Ramos (cell line): ENCODE measurements around the gene CHRNA9.

Source experiments
- in situ Hi-C: fragments of 300-500 bp; cut with MboI; formaldehyde crosslinking; loops from one replicate; pipeline ENCODE4 v1.14.3; 2022; ENCODE audit warnings: low sequenced_read_pairs; ENCODE audit not compliant: unreplicated experiment

CHRNA9 gene

GRCh38 chr4:40331101-40331745 is 3.9 kb upstream of the CHRNA9 start:
- in situ Hi-C loops: loop anchor here (25.0 kb wide), 1 partner anchor 644 kb away; the partner anchor contains the start of gene UBE2K

DNA sequence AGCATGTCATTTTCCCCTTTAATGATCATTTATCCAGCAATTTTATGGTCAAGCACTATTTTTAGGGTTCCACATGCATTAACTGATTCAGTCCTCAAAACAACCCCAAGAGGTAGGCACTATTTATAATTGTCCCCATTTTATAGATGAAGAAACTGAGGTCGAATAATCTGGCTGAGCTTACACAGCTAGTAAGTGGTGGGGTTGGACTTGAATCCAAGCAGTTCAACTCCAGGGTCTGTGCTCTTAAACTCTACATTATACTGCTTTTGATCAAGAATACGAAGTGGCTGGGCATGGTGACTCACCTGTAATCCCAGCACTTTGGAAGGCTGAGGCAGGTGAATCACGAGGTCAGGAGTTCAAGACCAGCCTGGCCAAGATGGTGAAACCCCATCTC is 3.2 kb upstream of the CHRNA9 start:
- in situ Hi-C loops: loop anchor here (25.0 kb wide), 1 partner anchor 645 kb away; the partner anchor contains the start of gene UBE2K

DNA sequence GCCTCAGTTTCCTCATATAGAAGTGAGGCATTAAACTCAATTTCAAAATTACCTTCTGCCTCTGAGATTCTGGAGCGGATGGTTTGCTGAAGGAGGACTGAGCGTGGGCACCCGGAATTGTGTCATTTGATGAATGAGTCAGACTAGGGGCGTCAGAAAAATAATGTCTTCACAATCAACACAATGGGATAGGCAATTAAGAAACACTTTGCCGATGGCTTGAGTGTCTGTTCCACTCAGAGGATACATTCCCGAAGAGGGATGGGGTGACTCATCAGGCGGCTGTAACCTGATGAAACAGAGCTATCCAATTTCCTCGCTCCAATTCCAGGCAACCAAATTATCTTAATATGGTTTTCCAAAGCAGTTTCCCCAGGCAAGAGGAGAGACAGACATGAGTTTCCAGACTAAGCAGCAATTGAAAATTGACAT is 1.2 kb upstream of the CHRNA9 start:
- in situ Hi-C loops: loop anchor here (25.0 kb wide), 1 partner anchor 647 kb away; the partner anchor contains the start of gene UBE2K

- in situ Hi-C loops: loop anchor here (25.0 kb wide), 1 partner anchor 648 kb away; the partner anchor contains the start of gene UBE2K
Measured at GRCh38 chr4:40335525-40335894, 377 bp downstream of the CHRNA9 start.

- in situ Hi-C loops: loop anchor here (25.0 kb wide), 1 partner anchor 650 kb away; the partner anchor contains the start of gene UBE2K
Measured at GRCh38 chr4:40337051-40337450, 1.9 kb downstream of the CHRNA9 start.

DNA sequence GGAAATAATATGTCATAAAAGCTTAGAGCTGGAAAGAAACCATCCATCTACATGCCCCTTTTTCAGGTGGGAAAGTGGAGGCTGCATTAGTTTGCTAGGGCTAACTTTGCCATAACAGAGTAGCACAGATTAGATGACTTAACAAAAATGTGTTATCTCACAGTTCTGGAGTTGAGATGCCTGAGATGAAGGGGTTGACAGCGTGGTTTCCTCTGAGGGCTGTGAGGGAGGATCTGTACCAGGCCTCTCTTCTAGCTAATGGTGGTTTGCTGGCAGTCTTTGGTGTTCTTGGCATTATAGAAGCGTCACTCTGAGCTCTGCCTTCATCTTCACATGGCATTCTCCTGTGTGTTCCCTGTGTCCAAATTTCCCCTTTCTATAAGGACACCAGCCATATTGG is 2.4 kb downstream of the CHRNA9 start:
- in situ Hi-C loops: loop anchor here (25.0 kb wide), 1 partner anchor 650 kb away; the partner anchor contains the start of gene UBE2K

GRCh38 chr4:40340030-40340429 is 4.9 kb downstream of the CHRNA9 start:
- in situ Hi-C loops: loop anchor here (25.0 kb wide), 1 partner anchor 653 kb away; the partner anchor contains the start of gene UBE2K

- in situ Hi-C loops: loop anchor here (25.0 kb wide), 1 partner anchor 660 kb away; the partner anchor contains the start of gene UBE2K
Measured at GRCh38 chr4:40347472-40347871, 12.3 kb downstream of the CHRNA9 start.

GRCh38 chr4:40348000-40348399 is 12.9 kb downstream of the CHRNA9 start:
- in situ Hi-C loops: loop anchor here (25.0 kb wide), 1 partner anchor 661 kb away; the partner anchor contains the start of gene UBE2K

DNA sequence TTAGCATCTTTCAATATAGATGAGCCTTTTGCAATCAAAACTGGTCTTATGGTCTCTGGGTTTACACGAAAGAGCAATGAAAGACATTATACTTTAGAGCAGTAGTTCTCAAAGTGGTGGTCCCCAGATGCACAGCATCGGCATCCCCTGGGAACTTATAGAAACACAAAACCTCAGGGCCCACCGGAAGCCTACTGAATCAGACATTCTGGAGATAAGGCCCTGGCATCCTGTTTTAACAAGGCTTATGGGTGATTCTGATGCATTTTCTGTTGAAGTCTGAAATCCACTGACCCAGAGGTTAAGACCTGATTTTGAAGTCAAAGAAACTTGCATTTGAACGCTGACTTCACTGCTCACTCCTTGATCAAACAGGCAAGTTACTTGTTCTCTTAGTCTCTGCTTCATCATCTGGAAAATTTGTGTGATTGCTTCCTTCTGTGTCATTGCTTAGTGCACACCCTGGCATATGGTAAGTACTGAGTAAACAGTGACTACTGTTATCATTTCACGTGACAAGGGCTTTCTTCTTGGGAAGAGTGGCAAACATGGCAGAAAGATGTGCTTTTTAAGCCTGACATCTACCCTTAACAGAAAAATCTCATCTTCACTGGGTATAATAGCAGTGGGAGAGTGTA is 14.5 kb downstream of the CHRNA9 start:
- in situ Hi-C loops: loop anchor here (25.0 kb wide), 1 partner anchor 662 kb away; the partner anchor contains the start of gene UBE2K

- in situ Hi-C loops: no loop called here
Measured at GRCh38 chr4:40350627-40351227, 15.6 kb downstream of the CHRNA9 start.

DNA sequence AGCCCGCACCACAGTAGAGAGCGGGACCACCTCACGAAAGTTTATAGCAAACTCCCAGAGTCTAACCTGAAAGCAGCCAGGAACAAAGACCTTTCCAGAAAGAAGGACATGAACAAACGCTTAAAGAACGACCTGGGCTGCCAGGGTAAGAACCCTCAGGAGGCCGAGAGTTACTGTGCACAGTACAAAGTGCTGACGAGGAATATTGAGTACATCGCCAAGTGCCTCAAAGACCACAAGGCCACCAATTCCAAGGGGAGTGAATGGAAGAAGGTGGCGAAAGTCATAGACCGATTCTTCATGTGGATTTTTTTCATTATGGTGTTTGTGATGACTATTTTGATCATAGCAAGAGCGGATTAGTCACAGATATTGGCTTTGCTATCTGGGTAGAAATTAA is 19.0 kb downstream of the CHRNA9 start:
- in situ Hi-C loops: no loop called here

- in situ Hi-C loops: no loop called here
Measured at GRCh38 chr4:40355131-40355530, 20.0 kb downstream of the CHRNA9 start.

DNA sequence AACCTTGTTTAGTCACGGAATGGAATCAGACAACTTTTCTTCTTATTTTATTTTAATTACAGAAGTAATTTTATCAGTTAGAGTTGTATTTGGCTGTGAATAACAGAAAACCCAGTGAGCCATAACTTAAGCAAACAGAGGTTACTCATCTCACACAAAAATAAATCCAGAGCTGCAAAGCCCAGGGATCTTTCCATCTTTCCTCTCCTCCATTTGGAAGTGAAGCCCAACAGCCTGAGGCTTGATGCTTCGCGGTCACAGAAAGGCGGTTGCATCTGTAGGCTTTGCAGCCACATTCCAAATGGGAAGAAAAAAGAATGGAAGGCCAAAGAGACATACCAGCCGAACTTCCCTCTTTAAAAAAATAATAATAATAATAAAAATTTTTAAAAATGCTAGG is 22.6 kb downstream of the CHRNA9 start:
- in situ Hi-C loops: no loop called here

GRCh38 chr4:40361338-40361737 is 26.2 kb downstream of the CHRNA9 start:
- in situ Hi-C loops: no loop called here

GRCh38 chr4:40363382-40363920 is 28.3 kb downstream of the CHRNA9 start:
- in situ Hi-C loops: no loop called here

DNA sequence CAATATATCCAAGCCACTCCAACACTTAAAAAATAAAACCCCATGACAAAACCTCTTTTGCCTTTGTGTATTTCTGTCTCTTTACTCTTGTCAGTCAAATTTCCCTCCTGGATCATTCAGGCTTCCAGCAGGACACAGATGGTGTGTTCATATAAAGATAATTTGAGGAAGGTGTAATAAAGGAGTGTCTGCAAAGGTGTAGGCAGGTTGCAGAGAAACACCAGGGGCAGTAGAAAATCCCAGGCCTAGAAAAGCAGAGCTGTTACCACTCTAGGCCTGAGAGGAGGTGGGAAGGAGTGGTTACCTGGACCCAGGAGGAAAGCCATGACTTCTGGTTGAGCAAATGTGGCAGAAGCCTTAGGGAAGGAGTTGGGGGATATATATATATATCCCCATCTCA is 28.8 kb downstream of the CHRNA9 start:
- in situ Hi-C loops: no loop called here

- in situ Hi-C loops: no loop called here
Measured at GRCh38 chr4:40365766-40366165, 30.6 kb downstream of the CHRNA9 start.

GRCh38 chr4:40367451-40367850 is 32.3 kb downstream of the CHRNA9 start:
- in situ Hi-C loops: no loop called here

DNA sequence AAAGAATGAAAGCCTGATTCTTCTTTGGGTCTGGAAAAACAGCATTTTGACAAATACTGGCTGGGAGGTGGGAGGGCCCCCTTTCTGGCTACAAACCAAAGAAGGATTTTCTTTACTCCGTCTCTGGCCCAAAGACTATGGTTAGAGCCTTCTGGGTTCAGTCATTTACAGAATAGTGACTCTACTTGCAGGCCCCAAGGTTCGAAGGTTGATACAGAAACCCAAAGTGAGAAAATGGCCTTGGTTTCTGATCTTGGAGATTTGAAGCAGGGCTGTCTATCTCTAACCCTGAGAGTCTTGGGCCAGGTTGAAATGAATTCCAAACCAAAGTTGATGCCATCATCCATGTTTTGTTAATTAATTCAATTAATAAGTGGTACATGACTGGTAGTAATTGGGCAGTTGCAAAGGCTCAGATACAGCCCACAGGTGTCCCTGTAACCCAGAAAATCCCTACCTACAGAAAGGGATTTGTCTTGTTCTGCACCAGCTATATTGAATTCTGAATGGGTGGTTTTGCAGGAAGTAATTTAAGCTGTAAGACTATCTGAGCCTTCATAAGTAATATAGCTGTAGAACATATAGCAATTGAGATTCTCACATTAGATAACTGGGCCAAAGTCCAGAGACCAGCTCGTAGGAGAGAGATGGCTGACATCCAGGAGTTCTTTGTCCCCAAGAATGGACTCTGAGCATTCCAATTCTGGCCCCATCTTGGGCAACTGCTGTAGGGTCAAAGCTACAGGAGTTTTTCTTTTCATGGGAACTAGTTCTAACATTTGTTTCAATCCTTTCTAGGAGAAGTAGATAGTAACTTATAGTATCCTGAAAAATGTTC is 34.5 kb downstream of the CHRNA9 start:
- in situ Hi-C loops: no loop called here
